Trophoblast cell (in vitro differentiated cells and primary cell): ENCODE measurements around the gene S100A4.

ENCODE experiments used
- DNase-seq, 2 donors: peaks; one replicate each; pipeline ENCODE4 v3.0.0-alpha.2; 2016
- H2AFZ ChIP-seq: 2 replicates; pipeline ENCODE4 v1.6.1; 2013; ENCODE audit warnings: low read length, moderate library complexity, mild to moderate bottlenecking; ENCODE audit not compliant: insufficient read depth, poor library complexity
- H2AK5ac ChIP-seq: 2 replicates; pipeline ENCODE4 v1.6.1; 2013; ENCODE audit warnings: mild to moderate bottlenecking, low read length
- H2BK120ac ChIP-seq: 2 replicates; pipeline ENCODE4 v1.6.1; 2013; ENCODE audit warnings: low read length, mild to moderate bottlenecking, moderate library complexity; ENCODE audit not compliant: insufficient read depth, poor library complexity
- H2BK12ac ChIP-seq: 2 replicates; pipeline ENCODE4 v1.6.1; 2013; ENCODE audit warnings: mild to moderate bottlenecking, low read length, moderate library complexity
- H2BK5ac ChIP-seq: 2 replicates; pipeline ENCODE4 v1.6.1; 2013; ENCODE audit warnings: low read length, low read depth, moderate library complexity, mild to moderate bottlenecking; ENCODE audit not compliant: poor library complexity
- H3K14ac ChIP-seq: 2 replicates; pipeline ENCODE4 v1.6.1; 2013; ENCODE audit warnings: mild to moderate bottlenecking, low read length
- H3K18ac ChIP-seq: 2 replicates; pipeline ENCODE4 v1.6.1; 2013; ENCODE audit warnings: mild to moderate bottlenecking, low read length
- H3K23ac ChIP-seq: 2 replicates; pipeline ENCODE4 v1.6.1; 2013; ENCODE audit warnings: low read length
- H3K27ac ChIP-seq: 2 replicates; pipeline ENCODE4 v1.5.1; 2013; ENCODE audit warnings: low read depth, mild to moderate bottlenecking, inconsistent platforms, low read length, moderate library complexity
- H3K27me3 ChIP-seq: 2 replicates; pipeline ENCODE4 v1.6.1; 2013; ENCODE audit warnings: inconsistent platforms, mild to moderate bottlenecking, low read length, moderate library complexity; ENCODE audit not compliant: insufficient read depth
- H3K36me3 ChIP-seq, 2 experiments: 1 replicate in 1 of 2; 2 replicates in 1 of 2; pipeline ENCODE4 v1.6.1; 2013; ENCODE audit warnings: low read length in 2 of 2, mild to moderate bottlenecking in 2 of 2, moderate library complexity in 1 of 2; ENCODE audit not compliant: insufficient read depth in 2 of 2, control insufficient read depth in 1 of 2
- H3K4ac ChIP-seq: 2 replicates; pipeline ENCODE4 v1.6.1; 2013; ENCODE audit warnings: low read depth, mild to moderate bottlenecking, low read length, moderate library complexity
- H3K4me1 ChIP-seq, 2 experiments: 1 replicate in 1 of 2; 2 replicates in 1 of 2; pipeline ENCODE4 v1.6.1; 2013; ENCODE audit warnings: low read length in 2 of 2, mild to moderate bottlenecking in 2 of 2, moderate library complexity in 1 of 2; ENCODE audit not compliant: insufficient read depth in 2 of 2, control insufficient read depth in 1 of 2
- H3K4me2 ChIP-seq: 2 replicates; pipeline ENCODE4 v1.6.1; 2013; ENCODE audit warnings: inconsistent platforms, mild to moderate bottlenecking, low read length, moderate library complexity
- H3K4me3 ChIP-seq: 2 replicates; pipeline ENCODE4 v1.5.1; 2013; ENCODE audit warnings: mild to moderate bottlenecking, low read depth, low read length, inconsistent platforms
- H3K79me1 ChIP-seq: one replicate; pipeline ENCODE4 v1.6.1; 2013; ENCODE audit warnings: low read length
- H3K79me2 ChIP-seq: 2 replicates; pipeline ENCODE4 v1.6.1; 2013; ENCODE audit warnings: low read length, mild to moderate bottlenecking; ENCODE audit not compliant: control insufficient read depth, insufficient read depth, poor library complexity
- H3K9ac ChIP-seq: 2 replicates; pipeline ENCODE4 v1.6.1; 2013; ENCODE audit warnings: mild to moderate bottlenecking, low read length
- H3K9me3 ChIP-seq: 2 replicates; pipeline ENCODE4 v1.6.1; 2013; ENCODE audit warnings: low read depth, mild to moderate bottlenecking, control low read depth, inconsistent platforms, low read length; ENCODE audit not compliant: insufficient read depth
- H4K12ac ChIP-seq: 2 replicates; pipeline ENCODE4 v1.6.1; 2013; ENCODE audit warnings: low read depth, mild to moderate bottlenecking, low read length, moderate library complexity
- H4K8ac ChIP-seq: 2 replicates; pipeline ENCODE4 v1.6.1; 2013; ENCODE audit warnings: low read depth, mild to moderate bottlenecking, low read length, moderate library complexity
- H4K91ac ChIP-seq: one replicate; pipeline ENCODE4 v1.6.1; 2013; ENCODE audit warnings: low read depth, mild to moderate bottlenecking, low read length, moderate library complexity
- WGBS: extraction: QIAGEN DNeasy Blood & Tissue Kit; methylation state at CpG from one replicate; pipeline ENCODE4 v1.1.7; 2013; ENCODE audit warnings: missing lambda C conversion rate; ENCODE audit not compliant: insufficient read length, insufficient coverage; ENCODE audit errors: extremely low coverage; 5-methylcytosine and 5-hydroxymethylcytosine counted together

S100A4 gene

GRCh38 chr1:153515504-153516394, 29.9 kb downstream of the S100A4 start:
- H3K79me1 ChIP-seq: peaks cover 13% of the 10 kb centered on the region
- H3K27ac ChIP-seq: peak overlapping the region; percentile 8
- H3K4me1 ChIP-seq: peaks cover 10 to 15% of the 10 kb centered on the region in 2 experiments
- no peaks in the 10 kb centered on the region for H3K36me3 ChIP-seq
- peak; percentile 50 to 71 for DNase-seq
- H2AFZ ChIP-seq: peak overlapping the region; percentile 1
- no peak overlapping the region for H2BK5ac ChIP-seq
- H3K9ac ChIP-seq: no peak overlapping the region
- peak overlapping the region; percentile 58 for H4K91ac ChIP-seq
- H3K4ac ChIP-seq: no peak overlapping the region
- no peak overlapping the region for H3K18ac ChIP-seq
- H3K79me2 ChIP-seq: peaks cover 1% of the 10 kb centered on the region
- no CpG with 5 or more reads among the region's 8 CpGs for WGBS
- no peak overlapping the region for H3K23ac ChIP-seq
- no peaks in the 10 kb centered on the region for H3K27me3 ChIP-seq
- peak overlapping the region; percentile 25 for H3K14ac ChIP-seq
- peak overlapping the region; percentile 5 for H2AK5ac ChIP-seq
- H4K12ac ChIP-seq: peak overlapping the region; percentile 5
- H3K4me3 ChIP-seq: no peak overlapping the region
- H4K8ac ChIP-seq: peak overlapping the region; percentile 24
- H3K9me3 ChIP-seq: no peaks in the 10 kb centered on the region
- peak overlapping the region; percentile 40 for H2BK120ac ChIP-seq
- H3K4me2 ChIP-seq: no peak overlapping the region
- peak overlapping the region; percentile 47 for H2BK12ac ChIP-seq

- H4K91ac ChIP-seq: peak overlapping the region; percentile 77
- H3K4me3 ChIP-seq: no peak overlapping the region
- no peaks in the 10 kb centered on the region for H3K36me3 ChIP-seq
- H3K27ac ChIP-seq: no peak overlapping the region
- no peaks in the 10 kb centered on the region for H3K27me3 ChIP-seq
- H3K9me3 ChIP-seq: no peaks in the 10 kb centered on the region
- no peak overlapping the region for H3K4me2 ChIP-seq
- H4K12ac ChIP-seq: no peak overlapping the region
- H2AFZ ChIP-seq: no peak overlapping the region
- peaks cover 8 to 11% of the 10 kb centered on the region in 2 experiments for H3K4me1 ChIP-seq
- H2BK5ac ChIP-seq: no peak overlapping the region
- H3K18ac ChIP-seq: no peak overlapping the region
- peak overlapping the region; percentile 23 for H2BK120ac ChIP-seq
- no CpG with 5 or more reads among the region's 7 CpGs for WGBS
- no peaks in the 10 kb centered on the region for H3K79me2 ChIP-seq
- peaks cover 14% of the 10 kb centered on the region for H3K79me1 ChIP-seq
- no peak overlapping the region for H3K9ac ChIP-seq
- H2BK12ac ChIP-seq: peak overlapping the region; percentile 85
- no peak overlapping the region for H3K14ac ChIP-seq
- no peak overlapping the region for H4K8ac ChIP-seq
- peak overlapping the region; percentile 81 for H2AK5ac ChIP-seq
- no peak for DNase-seq
- H3K23ac ChIP-seq: no peak overlapping the region
- no peak overlapping the region for H3K4ac ChIP-seq
Measured at GRCh38 chr1:153513666-153514065, 31.9 kb downstream of the S100A4 start.

DNA sequence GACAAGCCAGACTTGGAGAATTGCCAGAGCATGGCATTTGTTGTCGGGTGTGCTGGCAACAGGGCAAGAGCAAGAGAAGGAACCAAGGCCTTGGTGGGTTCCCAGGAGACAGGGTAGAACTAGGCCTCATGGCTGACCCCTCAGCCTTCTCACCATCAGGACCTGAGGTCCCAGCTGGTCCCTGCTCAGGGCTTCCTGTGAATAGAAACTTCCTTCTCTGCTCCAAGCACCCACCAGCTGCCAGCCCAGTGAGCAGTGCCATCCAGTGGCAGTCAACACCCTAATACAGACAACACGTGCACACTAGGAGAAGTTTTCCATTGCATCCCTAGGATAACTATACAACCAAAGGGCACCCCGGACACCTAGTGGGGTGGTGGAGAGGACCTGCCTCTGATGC, 32.6 kb downstream of the S100A4 start:
- no peaks in the 10 kb centered on the region for H3K79me2 ChIP-seq
- peak overlapping the region; percentile 12 for H2BK5ac ChIP-seq
- peak overlapping the region; percentile 41 for H3K23ac ChIP-seq
- H3K4ac ChIP-seq: peak overlapping the region; percentile 15
- peak overlapping the region; percentile 52 for H2AK5ac ChIP-seq
- H4K12ac ChIP-seq: no peak overlapping the region
- peak overlapping the region; percentile 68 for H2BK120ac ChIP-seq
- H3K4me2 ChIP-seq: no peak overlapping the region
- peak overlapping the region; percentile 72 for H4K91ac ChIP-seq
- peak overlapping the region; percentile 69 for H2BK12ac ChIP-seq
- H3K9ac ChIP-seq: no peak overlapping the region
- H3K4me1 ChIP-seq: peaks cover 8 to 11% of the 10 kb centered on the region in 2 experiments
- no peaks in the 10 kb centered on the region for H3K36me3 ChIP-seq
- no CpG with 5 or more reads among the region's 3 CpGs for WGBS
- DNase-seq: no peak
- peaks cover 18% of the 10 kb centered on the region for H3K79me1 ChIP-seq
- H4K8ac ChIP-seq: no peak overlapping the region
- no peaks in the 10 kb centered on the region for H3K27me3 ChIP-seq
- peak overlapping the region; percentile 49 for H3K14ac ChIP-seq
- no peak overlapping the region for H2AFZ ChIP-seq
- H3K9me3 ChIP-seq: no peaks in the 10 kb centered on the region
- no peak overlapping the region for H3K4me3 ChIP-seq
- no peak overlapping the region for H3K27ac ChIP-seq
- no peak overlapping the region for H3K18ac ChIP-seq

- Histone ChIP-seq H3K79me2 (no peaks in the 10 kb centered on the region), H4K12ac (no peak overlapping the region), H3K14ac (no peak overlapping the region), H2BK12ac (no peak overlapping the region), H3K79me1 (peaks cover 26% of the 10 kb centered on the region), H4K8ac (peak overlapping the region; percentile 15), H3K36me3 (no peaks in the 10 kb centered on the region), H3K4me1 (peaks cover 17 to 18% of the 10 kb centered on the region in 2 experiments), H2AK5ac (no peak overlapping the region), H2BK120ac (peak overlapping the region; percentile 74), H3K27ac (no peak overlapping the region), H3K9me3 (no peaks in the 10 kb centered on the region), H3K27me3 (no peaks in the 10 kb centered on the region), H4K91ac (peak overlapping the region; percentile 22), H3K4ac (no peak overlapping the region), H3K23ac (no peak overlapping the region), H2BK5ac (peak overlapping the region; percentile 26), H3K9ac (no peak overlapping the region), H3K4me2 (no peak overlapping the region), H3K18ac (no peak overlapping the region), H3K4me3 (no peak overlapping the region), H2AFZ (no peak overlapping the region)
- WGBS: no CpG with 5 or more reads among the region's 7 CpGs
- DNase-seq: peak; percentile 83 to 91
Measured at GRCh38 chr1:153510984-153511410, 34.6 kb downstream of the S100A4 start.
